GF-D8 (cell line): Measurements from ENCODE around the gene STK38.
A peak's percentile ranks its signal among the peaks of the same experiment; 100 is the strongest.

ENCODE experiments used
- DNase-seq: peaks from one replicate; lab custom pipeline; 2025; lab: John Stamatoyannopoulos, UW

STK38 gene

GRCh38 chr6:36523451-36523850 is 23.8 kb downstream of the STK38 start:
- DNase-seq = no peak

DNA sequence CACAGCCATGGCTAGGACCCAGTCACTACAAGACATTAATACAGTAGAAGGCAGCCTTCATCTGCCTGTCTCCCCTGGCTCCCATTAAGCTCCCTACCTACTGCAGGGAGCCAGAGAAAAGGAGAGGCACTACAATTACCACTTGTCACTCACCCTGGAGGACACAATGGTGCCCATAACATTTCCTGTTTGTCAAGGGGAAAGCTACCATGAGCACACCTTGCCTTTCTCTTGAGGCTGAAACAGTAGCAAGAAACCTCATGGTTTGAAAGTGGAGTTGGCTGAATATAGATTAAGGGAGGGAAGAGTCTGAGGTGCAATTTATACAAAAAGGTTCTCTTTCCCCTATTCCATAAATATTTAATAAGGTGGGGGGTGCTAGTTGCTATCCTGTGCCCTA is 27.9 kb downstream of the STK38 start:
- no peak for DNase-seq

- DNase-seq = no peak
Observed at GRCh38 chr6:36517408-36517807, 29.9 kb downstream of the STK38 start.

DNA sequence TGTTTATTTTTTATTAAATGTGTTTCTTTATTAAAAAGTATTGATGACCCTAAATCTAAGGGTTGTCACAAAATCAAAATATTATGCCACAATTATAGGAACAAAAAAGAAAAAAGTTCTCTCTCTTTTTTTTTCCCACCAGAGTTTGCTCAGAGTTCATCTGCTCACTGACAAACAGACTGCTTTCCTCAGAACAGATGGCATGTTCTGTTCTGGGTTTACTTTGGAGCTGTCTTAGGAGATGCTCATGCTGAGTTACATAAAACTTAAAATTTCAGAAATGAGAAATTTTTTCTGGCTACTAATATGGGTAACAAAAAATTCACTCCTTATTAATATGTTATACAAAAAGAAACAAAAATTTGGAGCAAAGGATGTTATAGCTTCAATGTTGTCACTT is 30.3 kb downstream of the STK38 start:
- no peak for DNase-seq

DNA sequence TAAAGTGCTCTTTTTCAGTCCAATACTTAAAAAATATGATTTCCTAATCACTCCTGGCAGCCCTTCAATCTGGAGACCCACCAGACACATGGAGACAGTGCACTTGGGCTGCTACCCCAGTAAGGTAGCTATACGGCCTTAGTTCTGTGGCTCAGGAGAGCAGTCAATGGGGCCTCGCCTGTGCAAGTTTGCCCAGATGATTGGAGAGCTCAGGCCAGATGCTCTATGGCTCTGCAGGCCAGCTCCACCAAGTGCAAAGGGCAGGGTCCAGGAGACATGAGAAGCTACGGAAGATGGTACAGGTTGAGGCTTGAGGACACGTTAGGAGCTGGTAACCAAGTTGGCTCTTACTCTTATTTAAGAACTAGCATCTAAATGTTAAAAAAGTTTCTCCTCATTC is 30.7 kb downstream of the STK38 start:
- no peak for DNase-seq

DNA sequence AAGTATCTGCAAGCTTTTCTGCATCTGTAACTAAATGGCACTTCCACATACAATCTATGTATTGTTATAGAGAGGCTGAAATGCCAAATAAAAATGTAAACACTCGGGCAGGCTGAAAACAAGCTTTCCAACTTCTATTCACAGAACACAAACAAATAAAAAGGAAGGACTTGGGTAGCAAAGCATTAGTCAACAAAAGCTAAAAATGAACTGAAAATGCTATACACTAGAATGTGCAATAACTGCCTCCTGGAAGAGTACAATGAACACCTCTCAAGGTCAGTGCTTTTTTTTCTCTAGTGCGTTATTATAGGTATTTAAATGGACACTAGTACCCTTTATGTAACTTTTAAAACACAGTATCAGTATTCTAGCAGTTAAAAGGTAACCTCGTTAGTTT is 31.4 kb downstream of the STK38 start:
- DNase-seq = no peak

DNA sequence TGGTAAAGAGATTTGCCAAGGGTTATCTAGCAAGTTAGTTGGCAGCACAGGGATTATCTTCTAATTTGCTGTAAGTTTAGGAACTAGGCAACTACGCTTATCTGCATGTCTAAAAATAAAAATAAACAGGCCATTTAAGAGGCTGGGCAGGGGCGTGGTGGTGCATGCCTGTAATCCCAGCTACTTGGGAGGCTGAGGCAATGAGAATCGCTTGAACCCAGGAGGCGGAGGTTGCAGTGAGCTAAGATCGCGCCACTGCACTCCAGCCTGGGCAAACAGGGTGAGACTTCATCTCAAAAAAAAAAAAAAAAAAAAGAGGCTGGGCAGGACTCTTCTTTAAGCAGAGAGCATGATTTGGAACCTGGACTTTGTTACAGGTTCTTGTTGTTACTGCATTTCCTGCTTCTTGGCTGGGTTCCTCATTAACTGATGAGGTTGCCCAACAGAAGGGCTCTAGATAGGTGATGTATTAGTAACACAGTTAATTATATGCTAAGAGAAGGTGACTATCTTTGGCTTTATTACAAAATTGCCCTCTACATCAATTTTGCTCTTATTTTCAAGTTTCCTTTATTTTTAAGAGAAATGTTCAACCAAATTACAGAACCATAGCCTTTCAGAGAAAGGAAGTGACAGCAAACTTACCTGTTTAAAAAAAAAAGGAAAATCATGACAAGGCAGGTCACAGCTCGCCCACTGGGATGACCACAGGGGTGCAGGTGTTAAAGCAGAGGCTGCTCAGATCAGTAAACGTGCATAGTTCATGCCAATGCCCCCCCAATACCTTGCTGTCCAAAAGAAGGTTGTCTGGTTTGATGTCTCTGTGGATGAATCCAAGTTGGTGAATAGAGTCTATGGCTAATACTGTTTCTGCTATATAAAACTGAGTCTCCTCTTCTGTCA is 32.5 kb downstream of the STK38 start:
- DNase-seq = no peak

DNA sequence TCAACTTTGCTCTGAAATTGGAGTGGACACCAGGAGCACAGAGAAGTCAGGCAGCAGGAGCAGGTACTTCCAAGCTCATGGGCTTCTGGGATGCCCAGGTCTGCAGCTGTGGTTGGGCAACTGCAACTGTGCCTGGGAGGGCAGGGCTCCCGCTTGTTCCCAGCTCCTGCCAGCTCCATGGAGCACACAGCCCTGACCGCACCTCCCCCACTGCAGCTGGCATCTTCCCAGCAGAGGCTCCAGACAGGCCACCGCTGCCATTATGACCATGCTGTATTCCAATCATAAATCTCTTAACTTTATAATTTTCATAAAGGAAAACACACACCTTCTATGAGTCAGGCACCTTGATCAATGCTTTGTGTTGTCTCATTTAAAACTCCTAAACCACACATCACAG is 36.9 kb downstream of the STK38 start:
- no peak for DNase-seq

- no peak for DNase-seq
Observed at GRCh38 chr6:36508532-36508931, 38.7 kb downstream of the STK38 start.

- no peak for DNase-seq
Observed at GRCh38 chr6:36506611-36507010, 40.7 kb downstream of the STK38 start.

GRCh38 chr6:36505744-36506534 is 41.3 kb downstream of the STK38 start:
- no peak for DNase-seq

- DNase-seq = no peak
Observed at GRCh38 chr6:36504982-36505381, 42.3 kb downstream of the STK38 start.

DNA sequence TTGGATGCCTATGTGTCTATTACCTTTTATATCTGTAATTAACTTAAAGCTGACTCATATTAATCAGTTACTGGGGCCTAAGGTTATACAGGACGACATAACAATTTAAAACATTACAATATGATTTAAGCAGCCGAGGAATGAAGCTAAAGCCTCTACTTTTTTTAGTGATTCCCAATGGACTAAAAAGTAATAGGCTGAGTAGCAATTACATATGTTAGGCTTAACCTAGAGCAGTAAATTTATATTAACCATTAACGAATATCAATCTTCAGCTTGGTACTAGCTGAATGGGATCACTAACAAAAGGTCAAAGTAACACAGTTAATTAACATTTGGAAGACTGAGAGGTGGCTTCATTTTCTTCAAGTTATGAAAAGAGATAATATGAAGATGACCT is 43.1 kb downstream of the STK38 start:
- DNase-seq = no peak

GRCh38 chr6:36501686-36502085 is 45.6 kb downstream of the STK38 start:
- no peak for DNase-seq

DNA sequence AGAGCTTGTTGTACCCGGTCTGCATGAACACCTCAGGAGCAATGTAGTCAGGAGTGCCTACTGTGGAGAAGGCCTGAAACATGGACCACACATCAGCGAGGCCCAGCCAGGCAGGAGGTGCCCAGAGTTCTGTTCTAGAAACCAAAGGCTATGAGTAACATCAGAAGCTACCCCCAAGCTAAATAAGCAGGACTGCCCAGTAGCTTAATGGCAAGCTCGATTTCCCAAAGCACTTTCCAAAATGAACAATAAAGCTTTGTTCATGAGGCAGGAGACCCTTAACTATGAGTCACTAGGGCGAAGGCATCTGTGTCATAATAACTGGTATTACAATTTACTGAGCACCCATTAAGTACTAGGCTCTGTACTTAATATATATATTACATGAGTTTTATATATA is 47.4 kb downstream of the STK38 start:
- DNase-seq = no peak

GRCh38 chr6:36495086-36495485 is 52.2 kb downstream of the STK38 start:
- DNase-seq = no peak

DNA sequence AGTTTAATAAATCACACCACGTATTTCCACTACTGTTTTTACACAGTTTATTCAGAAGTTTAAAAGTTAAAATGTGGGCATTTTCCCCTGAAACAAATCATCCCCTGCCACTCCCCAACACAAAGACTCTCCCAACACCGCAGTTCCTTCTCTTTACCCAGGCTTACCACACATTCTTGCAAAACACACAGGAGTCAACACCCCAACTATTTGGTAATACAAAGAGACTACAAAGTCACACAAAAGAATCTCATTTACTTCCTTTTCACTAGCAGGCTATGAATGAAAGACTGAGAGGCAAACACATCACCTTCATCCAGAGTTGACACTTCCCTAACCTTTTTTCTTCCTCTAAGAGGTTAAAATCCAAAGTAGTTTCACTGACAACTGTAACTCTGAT is 53.4 kb downstream of the STK38 start:
- DNase-seq = peak; percentile 88

DNA sequence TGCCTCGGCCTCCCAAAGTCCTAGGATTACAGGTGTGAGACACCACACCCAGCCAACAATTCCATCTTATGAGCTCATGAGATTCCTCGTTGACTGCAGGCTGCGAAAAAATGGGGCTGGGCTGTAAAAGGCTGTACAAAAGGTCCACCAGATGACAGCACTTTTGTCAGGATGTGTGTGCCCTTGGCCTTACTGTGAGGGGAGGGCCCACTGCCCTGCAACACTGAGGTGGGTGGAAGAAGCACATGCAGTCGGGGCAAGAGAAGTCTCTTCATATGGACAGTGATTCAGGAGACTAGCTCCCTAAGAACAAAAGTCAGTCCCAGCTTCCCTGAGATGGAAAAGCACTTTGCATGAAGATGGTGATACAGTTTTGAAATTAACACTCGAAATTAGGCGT is 54.0 kb downstream of the STK38 start:
- DNase-seq = no peak

GRCh38 chr6:36492621-36493020 is 54.7 kb downstream of the STK38 start:
- no peak for DNase-seq

- no peak for DNase-seq
Observed at GRCh38 chr6:36492092-36492491, 55.2 kb downstream of the STK38 start.

DNA sequence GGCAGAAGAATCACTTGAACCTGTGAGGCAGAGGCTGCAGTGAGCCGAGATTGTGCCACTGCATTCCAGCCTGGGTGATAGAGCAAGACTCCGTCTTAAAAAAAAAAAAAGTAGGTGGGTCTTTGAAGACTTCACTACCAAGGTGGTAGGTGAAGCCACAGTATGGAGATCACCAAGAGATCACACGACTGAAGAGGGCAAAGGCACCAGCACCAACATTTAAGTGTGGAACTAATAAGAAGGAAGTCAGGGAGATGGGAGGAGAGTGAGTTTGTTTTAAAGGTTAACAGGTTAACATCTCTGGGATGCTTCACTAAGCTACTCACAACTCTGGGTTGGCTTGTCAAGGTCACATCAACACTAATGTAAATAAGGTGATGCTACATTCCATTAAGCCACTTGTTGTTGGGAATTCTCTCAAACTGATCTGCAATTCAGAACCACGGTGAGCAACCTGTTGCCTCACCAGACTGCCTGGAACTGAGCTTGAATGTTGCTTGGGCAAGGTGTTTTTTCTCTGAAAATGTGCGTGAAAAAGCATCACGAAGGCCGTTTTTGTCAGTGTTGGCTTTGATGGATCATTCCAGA is 55.8 kb downstream of the STK38 start:
- DNase-seq = no peak

GRCh38 chr6:36489426-36489825 is 57.9 kb downstream of the STK38 start:
- DNase-seq = no peak

DNA sequence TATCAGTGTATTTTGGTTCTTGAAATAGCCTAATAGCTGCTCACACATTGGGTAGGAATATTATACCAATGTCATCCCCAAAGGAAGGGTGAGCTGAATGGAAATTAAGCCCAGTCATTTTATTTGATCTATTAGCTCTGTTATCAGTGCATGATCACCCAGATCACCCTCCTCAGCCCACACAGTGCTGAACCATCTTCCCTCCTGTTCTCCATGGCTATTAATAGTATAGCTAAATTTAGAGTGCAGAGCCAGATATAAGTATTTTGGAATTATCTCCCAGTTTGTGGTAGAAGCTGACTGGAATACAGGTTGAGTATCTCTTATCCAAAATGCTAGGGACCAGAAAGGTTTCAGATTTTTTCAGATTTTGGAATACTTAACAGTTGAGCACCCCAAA is 59.1 kb downstream of the STK38 start:
- no peak for DNase-seq
